Fibroblast of pulmonary artery (primary cell): Measurements from ENCODE around the gene PHF5A.

Experiments used
- DNase-seq: peaks from one replicate; pipeline ENCODE4 v3.0.0-alpha.2; 2010; ENCODE audit warnings: low read depth
- H3K4me3 ChIP-seq: replicated peaks from 2 replicates; pipeline ENCODE4 v1.5.1; 2011; ENCODE audit warnings: low read depth, mild to moderate bottlenecking, control low read depth, low read length, moderate library complexity
- CTCF ChIP-seq: IDR thresholded peaks from 2 replicates; pipeline ENCODE4 v1.5.1; 2011; ENCODE audit warnings: mild to moderate bottlenecking, control low read depth, low read length, inconsistent platforms; ENCODE audit errors: missing control alignments

PHF5A gene

GRCh38 chr22:41487037-41487935 is 18.8 kb upstream of the PHF5A start:
- no peak for DNase-seq
- TF ChIP-seq CTCF, result no peak

GRCh38 chr22:41485033-41485432 is 16.5 kb upstream of the PHF5A start:
- no peak for TF ChIP-seq CTCF
- H3K4me3 ChIP-seq, result no peak overlapping the region
- no peak for DNase-seq

More at GRCh38 chr22:41487037-41487935, 18.8 kb upstream of the PHF5A start:
- no peak overlapping the region for H3K4me3 ChIP-seq

- no peak overlapping the region for H3K4me3 ChIP-seq
- peak; percentile 13 for DNase-seq
- TF ChIP-seq CTCF, result no peak
Observed at GRCh38 chr22:41482319-41482935, 13.9 kb upstream of the PHF5A start.

GRCh38 chr22:41481925-41482318 is 13.4 kb upstream of the PHF5A start:
- H3K4me3 ChIP-seq, result no peak overlapping the region
- DNase-seq, result no peak
- no peak for TF ChIP-seq CTCF

- peak; percentile 9 for DNase-seq
- no peak overlapping the region for H3K4me3 ChIP-seq
- TF ChIP-seq CTCF, result no peak
Observed at GRCh38 chr22:41481131-41481830, 12.8 kb upstream of the PHF5A start.

GRCh38 chr22:41480397-41480735 is 11.9 kb upstream of the PHF5A start:
- TF ChIP-seq CTCF, result no peak
- H3K4me3 ChIP-seq, result no peak overlapping the region
- peak; percentile 45 for DNase-seq
